GM03348 (cell line): ENCODE results near the gene WDFY3.
"Not testable (repeated sequence)": the region's sequence is repeated elsewhere in the genome, so short reads cannot be mapped to it uniquely, and the experiment has no call there.

Source experiments
- DNase-seq: peaks from one replicate; pipeline ENCODE4 v3.0.0; 2012; ENCODE audit warnings: low spot score

WDFY3 gene

GRCh38 chr4:84855774-84856173 is 110.7 kb downstream of the WDFY3 start:
- peak; percentile 42 for DNase-seq

- no peak for DNase-seq
Observed at GRCh38 chr4:84852081-84852480, 114.4 kb downstream of the WDFY3 start.

GRCh38 chr4:84849051-84849640 is 117.3 kb downstream of the WDFY3 start:
- no peak for DNase-seq

- DNase-seq: no peak
Observed at GRCh38 chr4:84848432-84848831, 118.1 kb downstream of the WDFY3 start.

GRCh38 chr4:84847978-84848377 is 118.5 kb downstream of the WDFY3 start:
- DNase-seq: no peak

- no peak for DNase-seq
Observed at GRCh38 chr4:84846985-84847384, 119.5 kb downstream of the WDFY3 start.

GRCh38 chr4:84841435-84841834 is 125.1 kb downstream of the WDFY3 start:
- no peak for DNase-seq

GRCh38 chr4:84837751-84838150 is 128.7 kb downstream of the WDFY3 start:
- no peak for DNase-seq

GRCh38 chr4:84829633-84830032 is 136.9 kb downstream of the WDFY3 start:
- DNase-seq: not testable (repeated sequence)

- no peak for DNase-seq
Observed at GRCh38 chr4:84826681-84827080, 139.8 kb downstream of the WDFY3 start.

GRCh38 chr4:84825701-84826341 is 140.7 kb downstream of the WDFY3 start:
- DNase-seq: no peak

GRCh38 chr4:84821064-84821463 is 145.4 kb downstream of the WDFY3 start:
- no peak for DNase-seq

GRCh38 chr4:84814094-84814750 is 152.3 kb downstream of the WDFY3 start:
- DNase-seq: peak; percentile 63

- DNase-seq: no peak
Observed at GRCh38 chr4:84809946-84810345, 156.5 kb downstream of the WDFY3 start.

- DNase-seq: no peak
Observed at GRCh38 chr4:84808332-84808731, 158.2 kb downstream of the WDFY3 start.

- DNase-seq: not testable (repeated sequence)
Observed at GRCh38 chr4:84806541-84806940, 159.9 kb downstream of the WDFY3 start.

GRCh38 chr4:84804136-84804535 is 162.4 kb downstream of the WDFY3 start:
- DNase-seq: peak; percentile 7

- DNase-seq: no peak
Observed at GRCh38 chr4:84803720-84804119, 162.8 kb downstream of the WDFY3 start.

GRCh38 chr4:84803116-84803515 is 163.4 kb downstream of the WDFY3 start:
- DNase-seq: no peak

GRCh38 chr4:84800256-84800655 is 166.2 kb downstream of the WDFY3 start:
- no peak for DNase-seq

GRCh38 chr4:84799318-84799717 is 167.2 kb downstream of the WDFY3 start:
- DNase-seq: no peak

- no peak for DNase-seq
Observed at GRCh38 chr4:84796394-84796793, 170.1 kb downstream of the WDFY3 start.
